ENCODE results near the gene AK9.

Gene AK9

DNA sequence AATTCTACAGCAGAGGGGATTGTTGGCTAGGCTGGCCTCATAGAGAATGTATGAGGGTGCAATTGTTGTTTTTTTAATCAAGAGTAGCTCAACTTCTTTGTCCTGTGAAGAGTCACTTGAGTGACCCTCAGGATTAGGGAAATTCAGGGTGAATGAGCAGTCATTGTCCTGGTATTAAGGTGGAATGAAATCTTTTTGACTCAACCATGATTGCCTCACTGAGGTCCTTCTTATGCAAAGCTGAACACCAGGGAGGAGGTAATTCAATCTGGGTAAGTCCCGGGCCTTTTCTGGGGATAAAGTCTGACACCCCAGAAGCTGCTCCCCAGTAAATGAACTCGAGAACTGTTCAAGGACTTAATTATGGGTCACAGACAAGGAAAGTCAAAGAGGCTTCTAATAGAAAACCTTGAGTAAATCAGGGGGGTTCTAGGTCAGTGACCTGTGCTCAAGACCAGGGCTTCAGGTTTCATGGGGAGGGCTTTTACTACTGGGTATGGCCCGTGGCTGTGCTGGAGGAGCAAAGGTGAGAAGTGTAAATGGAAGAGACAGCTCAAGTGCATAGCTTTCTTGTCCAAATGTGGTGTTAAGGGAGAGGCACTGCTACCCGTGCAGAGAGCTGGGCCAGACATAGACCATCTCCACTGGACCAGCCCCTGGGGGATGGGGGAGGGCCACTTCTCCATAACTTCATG is 182.7 kb downstream of the AK9 start:
- no peak for DNase-seq

GRCh38 chr6:109507490-109508072 is 183.4 kb downstream of the AK9 start:
- DNase-seq: no peak

- DNase-seq: no peak
Observed at GRCh38 chr6:109506841-109507240, 184.2 kb downstream of the AK9 start.

GRCh38 chr6:109506314-109506713 is 184.7 kb downstream of the AK9 start:
- no peak for DNase-seq

GRCh38 chr6:109503327-109504224 is 187.4 kb downstream of the AK9 start:
- DNase-seq: no peak

DNA sequence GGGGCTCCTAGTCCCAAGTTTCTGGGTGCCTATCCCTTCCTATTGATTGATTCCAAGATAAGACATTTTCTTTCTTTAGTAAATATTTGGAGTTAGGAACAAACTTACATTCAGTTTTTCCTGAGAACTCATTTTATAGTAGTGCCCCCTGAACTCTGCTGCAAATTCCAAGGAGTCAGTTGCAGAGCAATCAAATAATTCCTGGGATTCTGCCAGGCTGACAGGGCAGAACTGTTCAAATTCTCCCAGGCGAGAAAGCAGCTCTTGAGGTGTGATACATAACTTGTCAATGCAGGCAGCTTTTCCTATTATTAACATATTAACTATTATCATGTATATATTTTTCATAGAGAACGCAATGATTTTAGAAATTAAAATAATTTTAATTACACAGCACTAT is 192.1 kb downstream of the AK9 start:
- DNase-seq: no peak

DNA sequence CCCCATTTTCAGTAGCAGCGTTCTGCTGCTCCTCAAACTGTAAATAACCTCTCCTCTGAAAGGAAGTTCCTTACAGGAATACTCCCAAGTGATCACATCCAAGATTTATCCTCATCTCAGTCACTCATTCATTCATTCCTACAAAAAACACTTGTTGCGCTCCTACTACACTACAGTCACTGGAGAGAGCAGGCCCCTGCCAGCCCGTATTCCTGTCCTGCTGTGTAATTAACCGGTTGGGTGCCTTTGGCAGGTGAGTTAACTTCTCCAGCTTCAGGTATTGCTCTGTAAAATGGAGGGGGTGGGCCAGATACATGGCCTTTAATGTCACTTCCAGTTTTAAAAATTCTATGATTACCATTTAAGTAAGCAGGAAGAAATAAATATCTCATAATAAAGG is 192.9 kb downstream of the AK9 start:
- no peak for DNase-seq

DNA sequence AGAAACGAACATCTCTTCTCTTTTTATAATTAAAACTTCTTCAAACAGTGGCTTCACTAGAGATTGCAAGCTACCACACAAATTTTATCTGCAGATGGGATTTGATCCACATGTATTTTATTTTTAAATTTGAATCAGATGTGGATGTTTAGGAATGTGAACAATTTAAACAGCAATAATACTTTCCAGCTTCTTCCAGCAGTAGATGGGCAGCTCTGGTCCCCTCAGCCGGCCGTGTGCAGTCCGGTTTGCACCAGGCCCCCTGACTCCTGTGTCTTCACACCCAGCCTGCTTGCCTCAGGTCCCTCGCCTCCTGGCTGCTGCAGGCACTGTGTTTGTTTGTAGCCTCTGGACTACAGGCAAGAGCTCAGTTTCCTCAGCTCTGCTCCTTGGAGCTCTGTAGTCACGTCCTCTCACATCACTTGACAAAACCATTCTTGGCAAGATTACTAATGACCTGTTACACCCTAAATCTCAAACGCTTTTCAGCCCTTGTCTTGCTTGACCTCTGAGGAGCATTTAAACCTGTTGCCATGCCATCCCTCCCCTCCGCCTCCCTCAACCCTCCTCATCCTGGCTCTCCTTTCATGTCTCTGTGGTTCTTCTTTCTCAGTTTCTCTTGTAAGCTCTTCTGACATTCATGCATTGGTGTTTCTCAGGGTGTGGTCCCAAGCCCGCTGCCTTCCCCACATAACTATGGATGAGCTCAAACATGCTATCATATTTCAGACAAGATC is 194.8 kb downstream of the AK9 start:
- DNase-seq: no peak

GRCh38 chr6:109493865-109494264 is 197.1 kb downstream of the AK9 start:
- DNase-seq: no peak

DNA sequence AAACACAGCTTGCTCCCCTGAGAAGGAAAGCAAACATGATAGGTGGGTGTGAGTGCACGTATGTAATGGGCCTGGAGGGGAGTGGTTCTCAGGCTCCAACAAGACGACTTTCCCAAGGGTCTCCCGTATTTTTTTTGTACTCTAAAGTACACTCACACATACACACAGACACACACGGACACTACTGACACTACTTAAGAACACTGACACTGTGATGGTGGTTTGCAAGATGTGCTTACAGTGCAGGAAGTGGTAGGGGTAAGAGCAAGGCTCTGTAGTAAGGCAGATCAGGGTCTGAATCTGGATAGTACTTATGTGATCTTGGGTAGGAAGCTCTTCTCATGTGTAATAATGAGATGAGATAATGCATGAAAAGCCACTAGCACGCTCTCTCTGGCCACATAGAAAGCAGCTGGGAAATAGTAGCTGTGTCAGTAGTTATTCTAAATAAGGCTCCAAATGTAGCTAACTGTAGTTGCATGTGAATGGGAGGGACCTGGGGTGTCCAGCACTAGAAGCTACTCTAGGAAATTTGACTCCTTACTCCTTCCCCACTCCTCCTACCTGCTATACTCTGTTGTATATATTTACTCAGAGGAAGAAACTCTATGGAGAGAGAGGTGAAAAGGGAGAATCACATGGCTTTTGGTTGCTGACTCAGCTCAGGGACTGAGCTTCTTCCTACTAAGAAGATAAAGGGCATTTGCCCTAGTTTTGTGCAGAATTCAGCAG is 199.6 kb downstream of the AK9 start:
- DNase-seq: no peak

- DNase-seq: no peak
Observed at GRCh38 chr6:109490713-109491112, 200.3 kb downstream of the AK9 start.

DNA sequence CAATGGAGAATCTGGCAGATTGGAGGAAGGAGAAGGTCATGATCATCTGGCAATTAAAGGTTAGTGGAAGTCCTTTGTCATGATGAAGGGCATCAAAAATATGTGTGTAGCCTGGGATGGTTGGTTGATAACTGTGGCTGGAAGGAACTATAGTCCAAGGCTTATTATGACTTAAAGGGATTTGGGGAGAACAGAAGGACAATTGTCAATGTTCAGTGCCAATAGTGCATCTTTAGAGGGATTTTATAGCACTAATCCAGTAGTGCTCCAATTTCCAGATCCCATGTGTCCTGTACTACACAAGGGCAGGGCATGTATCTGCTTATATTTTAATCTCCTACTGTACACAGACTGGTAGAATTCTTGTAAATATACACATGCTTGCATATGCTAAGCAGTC is 203.0 kb downstream of the AK9 start:
- DNase-seq: no peak

- no peak for DNase-seq
Observed at GRCh38 chr6:109486068-109486467, 204.9 kb downstream of the AK9 start.

DNA sequence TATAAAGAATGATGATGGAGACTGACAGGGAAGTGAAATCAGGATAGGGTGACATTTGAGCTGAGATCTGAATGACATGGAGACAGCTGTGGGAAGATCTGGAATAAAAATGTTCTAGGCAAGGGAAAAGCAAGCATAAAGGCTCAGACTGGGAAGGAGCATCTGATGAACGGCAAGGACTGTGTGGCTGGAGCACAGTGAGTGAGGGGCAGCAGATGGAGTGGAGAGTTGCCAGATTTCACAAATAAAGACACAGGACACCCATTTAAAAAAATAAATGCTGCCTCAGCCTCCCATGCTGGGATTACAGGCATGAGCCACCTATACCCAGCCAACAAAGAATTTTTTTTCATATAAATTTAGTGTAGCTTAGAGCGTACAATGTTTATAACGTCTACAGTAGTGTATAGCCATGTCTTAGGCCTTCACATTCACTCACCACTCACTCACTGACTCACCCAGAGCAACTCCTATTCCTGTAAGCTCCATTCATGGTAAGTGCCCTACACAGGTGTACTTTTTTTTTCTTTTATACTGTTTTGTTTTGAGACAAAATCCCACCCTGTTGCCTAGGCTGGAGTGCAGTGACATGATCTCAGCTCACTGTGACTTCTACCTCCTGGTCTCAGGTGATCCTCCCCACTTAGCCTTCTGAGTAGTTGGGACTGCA is 205.6 kb downstream of the AK9 start:
- DNase-seq: no peak

DNA sequence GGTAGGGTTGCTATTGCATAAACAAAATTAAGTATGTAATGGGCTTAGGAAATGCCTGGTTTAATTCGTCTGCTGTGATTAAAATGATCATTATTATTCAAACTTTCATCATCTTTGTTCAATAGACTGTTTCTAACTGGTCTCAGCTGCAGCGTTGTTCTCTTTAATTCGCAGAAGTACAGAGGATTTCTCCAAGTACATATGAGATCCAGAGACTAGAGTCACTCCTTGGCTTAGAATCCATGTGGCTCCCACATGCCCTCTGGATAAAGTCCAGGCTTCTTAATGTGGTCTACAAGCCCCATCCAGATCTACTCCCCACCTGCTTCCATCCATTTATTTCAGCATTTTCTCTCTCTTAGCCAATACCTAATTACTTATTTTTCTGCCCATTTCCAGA is 206.9 kb downstream of the AK9 start:
- no peak for DNase-seq

DNA sequence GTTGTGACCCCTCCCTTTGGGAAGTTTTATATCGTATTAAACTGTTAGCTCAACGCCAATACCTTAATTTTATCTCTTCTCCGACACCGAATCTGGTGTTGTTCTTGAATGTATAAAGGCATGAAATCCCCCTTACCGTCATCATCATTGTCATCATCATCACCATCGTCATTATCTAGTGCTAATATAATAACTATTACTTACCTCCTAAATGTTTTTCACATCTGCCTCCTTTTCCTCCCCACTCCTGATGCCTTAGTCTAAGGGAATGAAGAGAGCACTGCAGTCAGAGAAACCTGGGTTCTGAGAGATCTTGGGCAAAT is 207.3 kb downstream of the AK9 start:
- DNase-seq: no peak

GRCh38 chr6:109482905-109483734 is 207.9 kb downstream of the AK9 start, which contains the start of gene ZBTB24:
Gene ZBTB24, minus strand, starts transcription at chr6:109483219. Its CDS starts 1,193 bp downstream, at chr6:109482026.
- DNase-seq: peak; percentile 84

GRCh38 chr6:109480993-109481480 is 210.0 kb downstream of the AK9 start:
- no peak for DNase-seq

DNA sequence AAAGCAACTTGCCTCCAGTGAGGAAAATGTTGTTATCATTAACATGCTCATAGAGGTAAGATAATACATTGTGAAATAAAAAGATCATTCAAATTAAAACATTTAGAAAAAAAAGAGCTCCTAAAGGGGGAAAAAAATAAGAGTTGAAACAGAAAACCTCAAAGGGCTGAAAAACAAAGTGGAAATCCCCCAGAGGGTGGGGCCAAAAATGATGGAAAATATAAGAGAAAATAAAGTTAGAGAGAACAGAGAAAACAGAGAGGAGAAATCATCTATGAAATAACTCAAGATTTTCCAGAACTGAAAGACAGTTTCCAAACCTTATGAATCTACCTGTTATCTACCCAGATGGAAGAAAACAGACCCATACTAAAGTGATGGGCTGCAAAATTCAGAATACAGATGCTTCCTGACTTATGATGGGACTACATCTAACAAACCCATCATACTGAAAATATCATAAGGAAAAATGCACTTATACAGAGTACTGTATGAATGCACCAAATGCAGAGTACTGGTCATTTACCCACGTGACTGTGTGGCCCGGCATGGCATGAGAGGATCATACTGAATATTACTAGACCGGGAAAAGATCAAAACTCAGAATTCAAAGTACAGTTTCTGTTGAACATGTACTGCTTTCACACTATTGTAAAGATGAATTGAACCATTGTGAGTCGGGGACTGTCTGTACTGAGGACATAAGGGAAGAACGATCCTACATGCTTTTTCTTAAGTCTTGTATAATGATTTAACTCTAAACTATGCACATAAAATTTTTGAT is 212.0 kb downstream of the AK9 start:
- DNase-seq: no peak

DNA sequence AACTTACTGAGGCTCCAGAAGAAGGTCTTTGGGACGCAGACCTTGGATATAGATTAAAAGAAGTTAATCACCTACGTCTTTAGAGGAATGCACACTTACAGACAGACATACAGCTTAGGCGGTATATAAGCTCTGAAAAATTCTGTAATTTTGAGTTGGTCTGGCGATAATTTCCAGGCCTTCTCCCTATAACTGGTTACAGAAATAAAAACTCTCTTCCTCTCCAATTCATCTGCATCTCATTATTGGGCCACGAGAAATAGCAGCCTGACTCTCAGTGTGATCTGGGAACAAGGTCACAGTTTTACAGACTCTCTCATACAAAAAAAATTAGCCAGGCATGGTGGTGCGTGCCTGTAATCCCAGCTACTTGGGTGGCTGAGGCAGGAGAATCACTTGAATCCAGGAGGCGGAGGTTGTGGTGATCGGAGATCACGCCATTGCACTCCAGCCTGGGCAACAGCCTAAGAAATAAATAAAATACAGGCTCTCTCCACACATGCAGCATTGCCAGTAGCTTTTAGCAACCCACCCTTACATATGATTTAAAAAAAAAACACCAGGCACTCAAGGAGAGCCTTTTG is 212.7 kb downstream of the AK9 start:
- DNase-seq: no peak

Measured in stimulated activated CD4-positive, alpha-beta T cell treated with anti-CD3 and anti-CD28 coated beads, Interleukin-12 subunit alpha, Interleukin-12 subunit beta, amount 100 ng/mL, for 4 hours (primary cell).